ENCODE measurements around the gene CFI.

CFI gene

GRCh38 chr4:109833756-109834155 lies 32.0 kb upstream of the CFI start:
- H3K36me3 ChIP-seq (ENCODE audit: insufficient read depth, low read length) = no peaks in the 10 kb centered on the region
- DNase-seq (no peak), ATAC-seq (ENCODE audit: insufficient read depth, low read depth) (no peak)
- TF ChIP-seq EZH2 (IDR thresholded peaks at IDR 0.05; ENCODE audit: borderline replicate concordance, low read depth, low read length, severe bottlenecking) (no peak), CTCF (IDR thresholded peaks at IDR 0.05; ENCODE audit: borderline replicate concordance, extremely low read depth, low read length, poor library complexity, severe bottlenecking) (no peak)
- H3K9ac ChIP-seq (ENCODE audit: low read depth, low read length) = no peak overlapping the region
- no peaks in the 10 kb centered on the region for H3K27me3 ChIP-seq (ENCODE audit: insufficient read depth, low read length, poor library complexity)
- no peak overlapping the region for H2AFZ ChIP-seq (ENCODE audit: low read depth, low read length)
- no peak overlapping the region for H3K27ac ChIP-seq (ENCODE audit: low read length)
- no peaks in the 10 kb centered on the region for H4K20me1 ChIP-seq (ENCODE audit: insufficient read depth, low read length)
- H3K4me1 ChIP-seq (ENCODE audit: insufficient read depth, low read length) = no peaks in the 10 kb centered on the region
- no peaks in the 10 kb centered on the region for H3K9me3 ChIP-seq (ENCODE audit: insufficient read depth, low read length, severe bottlenecking)
- H3K4me3 ChIP-seq (ENCODE audit: low read depth in 1 of 2, low read length in 2 of 2) = no peak overlapping the region
- H3K79me2 ChIP-seq (ENCODE audit: insufficient read depth, low read length) = no peaks in the 10 kb centered on the region
- no peak overlapping the region for H3K4me2 ChIP-seq (ENCODE audit: insufficient read depth, low read length)

GRCh38 chr4:109827672-109828071 lies 25.9 kb upstream of the CFI start, which contains the start of gene RRH:
Gene RRH (plus strand): TSS chr4:109827972. CDS start chr4:109828028, 56 bp downstream.
- ATAC-seq (ENCODE audit: insufficient read depth, low read depth) (no peak), DNase-seq (no peak)
- Histone ChIP-seq H4K20me1 (ENCODE audit: insufficient read depth, low read length) (no peaks in the 10 kb centered on the region), H2AFZ (ENCODE audit: low read depth, low read length) (no peak within 1 kb of the TSS), H3K27ac (ENCODE audit: low read length) (no peak within 1 kb of the TSS), H3K9ac (ENCODE audit: low read depth, low read length) (no peak within 1 kb of the TSS), H3K4me1 (ENCODE audit: insufficient read depth, low read length) (no peaks in the 10 kb centered on the region), H3K4me2 (ENCODE audit: insufficient read depth, low read length) (no peak within 1 kb of the TSS), H3K27me3 (ENCODE audit: insufficient read depth, low read length, poor library complexity) (no peaks in the 10 kb centered on the region), H3K79me2 (ENCODE audit: insufficient read depth, low read length) (no peaks in the 10 kb centered on the region), H3K4me3 (ENCODE audit: low read depth in 1 of 2, low read length in 2 of 2) (no peak within 1 kb of the TSS), H3K36me3 (ENCODE audit: insufficient read depth, low read length) (peaks cover 28% of the 10 kb centered on the region; the same call in 1 of the 2 replicates), H3K9me3 (ENCODE audit: insufficient read depth, low read length, severe bottlenecking) (no peaks in the 10 kb centered on the region)
- TF ChIP-seq CTCF (IDR thresholded peaks at IDR 0.05; ENCODE audit: borderline replicate concordance, extremely low read depth, low read length, poor library complexity, severe bottlenecking) (no peak), EZH2 (IDR thresholded peaks at IDR 0.05; ENCODE audit: borderline replicate concordance, low read depth, low read length, severe bottlenecking) (no peak)

- Histone ChIP-seq H3K9ac (ENCODE audit: low read depth, low read length) (no peak overlapping the region), H3K9me3 (ENCODE audit: insufficient read depth, low read length, severe bottlenecking) (no peaks in the 10 kb centered on the region), H3K4me2 (ENCODE audit: insufficient read depth, low read length) (no peak overlapping the region), H4K20me1 (ENCODE audit: insufficient read depth, low read length) (no peaks in the 10 kb centered on the region), H3K4me1 (ENCODE audit: insufficient read depth, low read length) (no peaks in the 10 kb centered on the region), H3K36me3 (ENCODE audit: insufficient read depth, low read length) (peaks cover 37% of the 10 kb centered on the region; the same call in 1 of the 2 replicates), H3K79me2 (ENCODE audit: insufficient read depth, low read length) (no peaks in the 10 kb centered on the region), H3K4me3 (ENCODE audit: low read depth in 1 of 2, low read length in 2 of 2) (no peak overlapping the region), H3K27me3 (ENCODE audit: insufficient read depth, low read length, poor library complexity) (no peaks in the 10 kb centered on the region), H3K27ac (ENCODE audit: low read length) (no peak overlapping the region), H2AFZ (ENCODE audit: low read depth, low read length) (no peak overlapping the region)
- ATAC-seq (ENCODE audit: insufficient read depth, low read depth) (peak; percentile 73), DNase-seq (no peak)
- no peak for TF ChIP-seq EZH2 (IDR thresholded peaks at IDR 0.05; ENCODE audit: borderline replicate concordance, low read depth, low read length, severe bottlenecking)
- peak; percentile 65 for TF ChIP-seq CTCF (IDR thresholded peaks at IDR 0.05; ENCODE audit: borderline replicate concordance, extremely low read depth, low read length, poor library complexity, severe bottlenecking)
These were observed 24.9 kb upstream of the CFI start for GRCh38 chr4:109826719-109827118.

- ATAC-seq (ENCODE audit: insufficient read depth, low read depth) (no peak), DNase-seq (no peak)
- TF ChIP-seq EZH2 (IDR thresholded peaks at IDR 0.05; ENCODE audit: borderline replicate concordance, low read depth, low read length, severe bottlenecking) = no peak
- TF ChIP-seq CTCF (IDR thresholded peaks at IDR 0.05; ENCODE audit: borderline replicate concordance, extremely low read depth, low read length, poor library complexity, severe bottlenecking) = no peak
- Histone ChIP-seq H4K20me1 (ENCODE audit: insufficient read depth, low read length) (no peaks in the 10 kb centered on the region; the same call in 1 of the 2 replicates), H3K27me3 (ENCODE audit: insufficient read depth, low read length, poor library complexity) (no peaks in the 10 kb centered on the region), H3K9ac (ENCODE audit: low read depth, low read length) (no peak overlapping the region), H2AFZ (ENCODE audit: low read depth, low read length) (no peak overlapping the region), H3K9me3 (ENCODE audit: insufficient read depth, low read length, severe bottlenecking) (no peaks in the 10 kb centered on the region), H3K79me2 (ENCODE audit: insufficient read depth, low read length) (peaks cover 38% of the 10 kb centered on the region), H3K4me3 (ENCODE audit: low read depth in 1 of 2, low read length in 2 of 2) (no peak overlapping the region), H3K36me3 (ENCODE audit: insufficient read depth, low read length) (peaks cover 84% of the 10 kb centered on the region), H3K27ac (ENCODE audit: low read length) (no peak overlapping the region), H3K4me1 (ENCODE audit: insufficient read depth, low read length) (peaks cover 20% of the 10 kb centered on the region), H3K4me2 (ENCODE audit: insufficient read depth, low read length) (no peak overlapping the region)
These were observed 19.4 kb upstream of the CFI start for GRCh38 chr4:109821185-109821584.
